GM12874 (cell line): Measurements from ENCODE around the gene MCAT.

Source experiments
- TF ChIP-seq, protein P1 (sequence below): IDR thresholded peaks from 2 replicates; pipeline ENCODE4 v1.5.1; 2011; ENCODE audit warnings: low read depth, mild to moderate bottlenecking, control low read depth, low read length, moderate library complexity; ENCODE audit not compliant: insufficient read depth

Gene MCAT

GRCh38 chr22:43090130-43090789 is 52.9 kb downstream of the MCAT start:
- TF ChIP-seq, protein P1, sequence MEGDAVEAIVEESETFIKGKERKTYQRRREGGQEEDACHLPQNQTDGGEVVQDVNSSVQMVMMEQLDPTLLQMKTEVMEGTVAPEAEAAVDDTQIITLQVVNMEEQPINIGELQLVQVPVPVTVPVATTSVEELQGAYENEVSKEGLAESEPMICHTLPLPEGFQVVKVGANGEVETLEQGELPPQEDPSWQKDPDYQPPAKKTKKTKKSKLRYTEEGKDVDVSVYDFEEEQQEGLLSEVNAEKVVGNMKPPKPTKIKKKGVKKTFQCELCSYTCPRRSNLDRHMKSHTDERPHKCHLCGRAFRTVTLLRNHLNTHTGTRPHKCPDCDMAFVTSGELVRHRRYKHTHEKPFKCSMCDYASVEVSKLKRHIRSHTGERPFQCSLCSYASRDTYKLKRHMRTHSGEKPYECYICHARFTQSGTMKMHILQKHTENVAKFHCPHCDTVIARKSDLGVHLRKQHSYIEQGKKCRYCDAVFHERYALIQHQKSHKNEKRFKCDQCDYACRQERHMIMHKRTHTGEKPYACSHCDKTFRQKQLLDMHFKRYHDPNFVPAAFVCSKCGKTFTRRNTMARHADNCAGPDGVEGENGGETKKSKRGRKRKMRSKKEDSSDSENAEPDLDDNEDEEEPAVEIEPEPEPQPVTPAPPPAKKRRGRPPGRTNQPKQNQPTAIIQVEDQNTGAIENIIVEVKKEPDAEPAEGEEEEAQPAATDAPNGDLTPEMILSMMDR = peak; percentile 49; the same call in 1 of the 2 replicates

DNA sequence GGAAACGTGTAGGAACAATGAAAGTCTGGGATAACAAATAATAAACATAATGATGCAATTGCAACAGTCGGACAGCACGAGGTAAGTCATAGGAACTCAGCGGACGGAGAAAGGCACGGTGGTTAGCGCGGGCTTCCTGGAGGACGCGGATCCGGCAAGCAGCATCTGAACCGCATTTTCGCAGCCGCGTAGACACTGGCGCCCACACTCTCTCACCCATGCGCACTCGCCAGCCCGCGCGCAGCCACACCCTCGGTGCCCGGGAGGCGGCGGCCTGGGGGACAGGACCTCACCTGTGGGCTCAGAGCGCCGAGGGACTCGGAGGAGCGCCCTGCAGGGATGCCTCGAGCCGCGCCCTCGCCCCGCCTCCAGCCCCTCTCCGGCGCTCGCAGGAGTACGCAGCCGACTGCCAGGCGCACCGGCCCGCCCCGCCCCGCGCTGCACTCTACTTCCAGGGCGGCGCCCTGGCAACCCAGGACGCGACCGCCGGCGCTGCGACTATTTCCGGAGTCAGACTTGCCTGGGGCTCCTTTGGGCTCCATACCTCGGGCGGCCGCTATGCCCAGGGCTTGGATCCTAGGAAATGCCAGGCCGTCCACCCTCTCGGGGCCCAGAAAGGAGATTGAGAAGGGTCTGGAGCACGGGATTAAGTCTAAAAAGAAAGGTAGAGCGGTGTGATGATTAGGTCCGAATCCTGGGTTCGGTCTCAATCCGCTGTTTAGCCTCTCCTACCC is 54.0 kb downstream of the MCAT start, which contains the start of gene TTLL1:
TTLL1 (minus strand) TSS at position 408 of the 734 bp plus-strand sequence. CDS start 13,805 bp downstream, outside the sequence.
- TF ChIP-seq, protein P1 = no peak

GRCh38 chr22:43088627-43088983 is 54.6 kb downstream of the MCAT start:
- TF ChIP-seq, protein P1 = no peak

DNA sequence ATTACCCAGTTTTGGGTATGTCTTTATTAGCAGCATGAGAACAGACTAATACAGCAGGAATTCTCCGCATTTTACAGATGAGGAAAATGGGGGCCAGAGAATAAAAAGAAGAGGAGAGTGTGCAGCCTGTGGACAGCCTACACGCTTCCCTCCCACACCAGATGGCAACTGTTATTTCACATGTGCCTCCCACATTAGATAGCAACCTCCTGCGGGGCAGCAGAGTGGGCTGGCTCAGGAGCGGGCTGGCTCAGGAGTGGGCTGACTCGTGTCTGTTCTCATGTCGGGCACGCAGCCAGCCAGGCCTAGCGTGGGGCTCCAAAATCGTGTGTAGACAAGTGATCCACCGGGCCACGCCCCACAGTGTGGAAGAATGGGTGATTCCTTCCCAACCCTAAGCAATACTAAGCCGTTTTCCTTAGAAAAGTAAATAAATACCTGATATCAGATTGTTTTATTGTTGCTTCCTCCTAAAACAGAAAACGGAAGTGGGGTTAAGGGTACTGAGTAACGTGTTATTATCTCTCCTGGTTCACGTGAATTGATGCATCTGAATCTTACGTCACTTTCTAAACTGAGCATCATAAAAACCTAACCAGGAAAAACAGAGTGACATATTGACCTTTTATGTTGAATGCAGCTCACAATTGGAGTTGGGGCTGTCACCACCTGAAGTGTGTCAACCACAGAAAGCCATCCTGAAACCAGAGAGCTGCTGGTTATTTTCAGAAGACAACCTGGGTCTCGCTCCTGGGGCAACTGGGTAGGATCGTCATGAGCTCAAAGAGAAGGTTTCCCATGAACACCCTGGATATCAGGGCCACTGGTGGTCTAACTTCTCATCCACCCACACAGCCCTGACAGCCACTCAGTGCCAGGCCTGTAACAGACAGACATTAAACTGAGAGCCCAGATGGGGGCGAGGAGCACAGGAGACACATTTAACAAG is 57.3 kb downstream of the MCAT start:
- TF ChIP-seq, protein P1 = no peak
